PC-9 (cell line): Measurements from ENCODE around the gene CLMN. TPM values are rescaled to one million over a fixed set of nuclear protein-coding genes. Genes with fewer than 3 reads are reported as not detected.
"Not testable (repeated sequence)": the region's sequence is repeated elsewhere in the genome, so short reads cannot be mapped to it uniquely, and the experiment has no call there.

Experiments used
- BruUV-seq: library from RNA; stranded (reverse); fragments of 400-500 nt; replicated peaks from 2 replicates; lab custom pipeline; 2021; lab: Mats Ljungman, UMichigan
- CTCF ChIA-PET: fragments of 300-600 bp; sonication (Branson Sonifier 250); formaldehyde crosslinking; loops from one replicate; lab custom pipeline; 2022; ENCODE audit warnings: antibody characterized with exemption; lab: Charles Lee
- POLR2A ChIA-PET: fragments of 300-600 bp; sonication (Branson Sonifier 250); formaldehyde crosslinking; loops from one replicate; lab custom pipeline; 2022; ENCODE audit warnings: antibody characterized with exemption; ENCODE audit not compliant: unreplicated experiment; lab: Charles Lee
- DNase-seq, 2 experiments: peaks; one replicate each; pipeline versions ENCODE4 v3.0.0 to v3.0.0-alpha.2; 2015 to 2022; ENCODE audit warnings: mixed read lengths in 1 of 2
- H2AFZ ChIP-seq: fragments of 200-600 bp; sonication (generic); 2 replicates; pipeline ENCODE4 v1.8.1; 2017; ENCODE audit warnings: antibody characterized with exemption
- H3F3A ChIP-seq: fragments of 200-600 bp; sonication (generic); 2 replicates; pipeline ENCODE4 v1.8.1; 2017; ENCODE audit warnings: antibody characterized with exemption, mild to moderate bottlenecking, low read depth; ENCODE audit not compliant: insufficient read depth
- H3K27ac ChIP-seq: fragments of 200-600 bp; sonication (generic); 2 replicates; pipeline ENCODE4 v1.6.1; 2016; ENCODE audit warnings: mixed run types
- H3K27me3 ChIP-seq: fragments of 200-600 bp; sonication (generic); 2 replicates; pipeline ENCODE4 v1.6.1; 2016; ENCODE audit warnings: low read depth, mixed run types; ENCODE audit not compliant: insufficient read depth
- H3K36me3 ChIP-seq: fragments of 200-600 bp; sonication (generic); 2 replicates; pipeline ENCODE4 v1.6.1; 2016; ENCODE audit warnings: low read depth, mixed run types
- H3K4me1 ChIP-seq: fragments of 200-600 bp; sonication (generic); replicated peaks from 2 replicates; pipeline ENCODE4 v1.6.1; 2016; ENCODE audit warnings: mixed run types; ENCODE audit not compliant: insufficient read depth
- H3K4me2 ChIP-seq: fragments of 200-600 bp; sonication (generic); 2 replicates; pipeline ENCODE4 v1.6.1; 2017; ENCODE audit warnings: mixed run types
- H3K4me3 ChIP-seq: fragments of 200-600 bp; sonication (generic); 2 replicates; pipeline ENCODE4 v1.6.1; 2016; ENCODE audit warnings: mixed run types
- H3K79me2 ChIP-seq: fragments of 200-600 bp; sonication (generic); 2 replicates; pipeline ENCODE4 v1.6.1; 2017; ENCODE audit warnings: low read depth, mixed run types
- H3K9me2 ChIP-seq: fragments of 200-600 bp; sonication (generic); 2 replicates; pipeline ENCODE4 v1.8.1; 2017; ENCODE audit warnings: mild to moderate bottlenecking; ENCODE audit not compliant: insufficient read depth
- H3K9me3 ChIP-seq: fragments of 200-600 bp; sonication (generic); 2 replicates; pipeline ENCODE4 v1.8.1; 2016; ENCODE audit warnings: low read depth; ENCODE audit not compliant: insufficient read depth
- H4K20me1 ChIP-seq: fragments of 200-600 bp; sonication (generic); 2 replicates; pipeline ENCODE4 v1.8.1; 2017; ENCODE audit not compliant: insufficient read depth
- EZH2 ChIP-seq: fragments of 200-600 bp; sonication (generic); IDR thresholded peaks from 2 replicates; pipeline ENCODE4 v1.8.0; 2017; ENCODE audit warnings: antibody characterized with exemption, low read depth
- intact Hi-C: fragments of 100-400 bp; cut with micrococcal nuclease; formaldehyde crosslinking; loops from one replicate; pipeline ENCODE4 v1.10.0; 2022; ENCODE audit not compliant: unreplicated experiment
- total RNA-seq: library from RNA; stranded (reverse); gene quantifications from 2 replicates; pipeline ENCODE4 v1.2.3, GENCODE V29; 2021
- TF ChIP-seq, protein P1 (sequence below): fragments of 200-600 bp; sonication (generic); conservative IDR thresholded peaks from 2 replicates; pipeline ENCODE4 v1.6.1; 2017; ENCODE audit warnings: mixed run types, antibody characterized with exemption, mild to moderate bottlenecking, moderate library complexity

Gene CLMN
- total RNA-seq, 1 experiment from 2014 or later, result 15.8 TPM

DNA sequence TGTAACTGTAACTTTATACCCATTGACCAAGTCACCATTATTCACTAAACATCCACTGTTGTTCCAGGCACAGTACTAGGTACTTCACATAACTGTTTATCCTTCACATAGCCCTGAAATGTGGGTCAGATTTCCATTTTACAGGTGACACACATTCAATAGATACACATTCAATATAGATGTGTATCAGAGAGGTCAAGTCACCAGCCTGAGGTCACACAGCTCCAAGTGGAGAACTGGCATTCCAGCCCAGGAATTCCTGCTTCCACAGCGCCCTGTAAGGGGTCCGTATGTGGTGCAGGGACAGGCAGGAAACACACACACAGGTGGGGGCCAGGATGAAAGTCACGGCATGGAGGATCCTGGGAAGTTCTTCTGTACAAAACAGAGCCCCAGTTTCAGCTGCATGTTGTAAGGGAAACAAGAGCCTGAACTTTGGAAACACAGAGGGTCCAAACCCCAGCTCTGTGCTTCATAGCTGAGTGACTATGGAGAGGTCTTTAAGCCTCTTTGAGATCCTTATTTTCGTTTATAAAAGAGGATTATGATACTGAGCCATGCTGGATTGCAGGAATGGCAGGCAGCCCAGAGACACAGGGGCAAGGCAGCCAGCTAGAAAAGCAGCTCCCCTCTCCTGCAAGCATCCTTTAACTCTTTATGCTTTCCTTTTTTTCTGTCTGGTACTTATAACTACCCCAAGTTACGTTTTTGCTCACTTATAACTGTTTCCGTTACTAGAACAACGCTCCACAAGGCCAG is 112.1 kb downstream of the CLMN start:
- Histone ChIP-seq H3K27me3 (no peaks in the 10 kb centered on the region), H3K4me1 (no peaks in the 10 kb centered on the region), H2AFZ (no peak overlapping the region), H3K27ac (no peak overlapping the region), H4K20me1 (no peaks in the 10 kb centered on the region), H3K4me2 (no peak overlapping the region), H3K9me2 (no peaks in the 10 kb centered on the region), H3K4me3 (no peak overlapping the region), H3K79me2 (no peaks in the 10 kb centered on the region), H3K36me3 (no peaks in the 10 kb centered on the region), H3K9me3 (no peaks in the 10 kb centered on the region), H3F3A (no peaks in the 10 kb centered on the region)
- POLR2A ChIA-PET, result no interaction called here
- TF ChIP-seq, protein P1, sequence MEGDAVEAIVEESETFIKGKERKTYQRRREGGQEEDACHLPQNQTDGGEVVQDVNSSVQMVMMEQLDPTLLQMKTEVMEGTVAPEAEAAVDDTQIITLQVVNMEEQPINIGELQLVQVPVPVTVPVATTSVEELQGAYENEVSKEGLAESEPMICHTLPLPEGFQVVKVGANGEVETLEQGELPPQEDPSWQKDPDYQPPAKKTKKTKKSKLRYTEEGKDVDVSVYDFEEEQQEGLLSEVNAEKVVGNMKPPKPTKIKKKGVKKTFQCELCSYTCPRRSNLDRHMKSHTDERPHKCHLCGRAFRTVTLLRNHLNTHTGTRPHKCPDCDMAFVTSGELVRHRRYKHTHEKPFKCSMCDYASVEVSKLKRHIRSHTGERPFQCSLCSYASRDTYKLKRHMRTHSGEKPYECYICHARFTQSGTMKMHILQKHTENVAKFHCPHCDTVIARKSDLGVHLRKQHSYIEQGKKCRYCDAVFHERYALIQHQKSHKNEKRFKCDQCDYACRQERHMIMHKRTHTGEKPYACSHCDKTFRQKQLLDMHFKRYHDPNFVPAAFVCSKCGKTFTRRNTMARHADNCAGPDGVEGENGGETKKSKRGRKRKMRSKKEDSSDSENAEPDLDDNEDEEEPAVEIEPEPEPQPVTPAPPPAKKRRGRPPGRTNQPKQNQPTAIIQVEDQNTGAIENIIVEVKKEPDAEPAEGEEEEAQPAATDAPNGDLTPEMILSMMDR, result no peak
- TF ChIP-seq EZH2, result no peak
- intact Hi-C loops, result no loop called here
- no TSS peak for BruUV-seq
- CTCF ChIA-PET, result no interaction called here
- DNase-seq, result no peak

DNA sequence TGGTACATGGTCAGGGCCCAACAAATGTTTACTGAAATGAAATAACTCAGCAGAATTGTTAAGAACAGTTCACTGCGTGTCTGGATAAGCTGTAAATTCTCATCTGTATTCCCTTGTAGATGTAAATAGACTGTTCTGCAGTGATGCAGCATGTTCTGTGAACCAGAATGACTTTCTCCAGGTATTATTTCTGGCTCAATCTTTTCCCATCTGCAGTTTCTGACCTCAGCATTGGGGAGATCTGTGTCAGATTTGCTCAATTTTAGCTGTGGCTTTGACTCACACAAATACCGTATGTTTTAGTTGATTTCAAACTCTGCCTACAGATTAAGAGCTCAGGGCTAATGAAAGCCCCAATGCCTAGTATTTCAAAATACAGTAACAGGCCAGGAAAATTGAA is 113.2 kb downstream of the CLMN start:
- Histone ChIP-seq H3K27me3 (no peaks in the 10 kb centered on the region), H3K36me3 (no peaks in the 10 kb centered on the region), H3K4me3 (no peak overlapping the region), H3K4me2 (no peak overlapping the region), H4K20me1 (no peaks in the 10 kb centered on the region), H3K4me1 (no peaks in the 10 kb centered on the region), H3K79me2 (no peaks in the 10 kb centered on the region), H3K9me3 (no peaks in the 10 kb centered on the region), H2AFZ (no peak overlapping the region), H3K9me2 (no peaks in the 10 kb centered on the region), H3K27ac (no peak overlapping the region), H3F3A (no peaks in the 10 kb centered on the region)
- ChIA-PET POLR2A (no interaction called here), CTCF (no interaction called here)
- no TSS peak for BruUV-seq
- intact Hi-C loops, result no loop called here
- TF ChIP-seq EZH2, result no peak
- TF ChIP-seq, protein P1, result no peak
- no peak for DNase-seq

DNA sequence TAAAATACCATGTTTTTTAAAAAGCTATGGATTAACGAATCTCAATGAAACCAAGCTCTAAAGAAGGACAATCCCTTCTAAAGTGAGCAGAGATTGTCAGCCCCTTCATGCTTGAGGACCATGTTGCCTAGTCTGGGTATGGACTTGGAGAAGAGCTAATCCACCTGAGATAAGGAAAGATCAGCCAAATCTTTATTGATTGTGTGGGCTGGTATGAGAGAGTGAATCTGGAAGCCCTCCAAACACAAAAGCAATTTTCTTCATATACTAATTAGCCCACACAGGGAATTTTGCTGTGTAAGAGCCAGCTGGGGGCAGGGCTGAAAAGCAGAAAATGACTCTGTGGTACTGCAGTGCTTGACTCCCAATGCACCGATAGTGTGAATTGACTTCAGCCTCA is 115.0 kb downstream of the CLMN start:
- Histone ChIP-seq H3K4me1 (no peaks in the 10 kb centered on the region), H3K79me2 (no peaks in the 10 kb centered on the region), H3K27ac (no peak overlapping the region), H3K36me3 (no peaks in the 10 kb centered on the region), H4K20me1 (no peaks in the 10 kb centered on the region), H3K4me3 (no peak overlapping the region), H2AFZ (no peak overlapping the region), H3K4me2 (no peak overlapping the region), H3K27me3 (no peaks in the 10 kb centered on the region), H3F3A (no peaks in the 10 kb centered on the region), H3K9me3 (no peaks in the 10 kb centered on the region), H3K9me2 (no peaks in the 10 kb centered on the region)
- no peak for DNase-seq
- intact Hi-C loops, result no loop called here
- CTCF ChIA-PET, result no interaction called here
- POLR2A ChIA-PET, result no interaction called here
- BruUV-seq, result no TSS peak
- TF ChIP-seq EZH2, result no peak
- TF ChIP-seq, protein P1, result no peak

DNA sequence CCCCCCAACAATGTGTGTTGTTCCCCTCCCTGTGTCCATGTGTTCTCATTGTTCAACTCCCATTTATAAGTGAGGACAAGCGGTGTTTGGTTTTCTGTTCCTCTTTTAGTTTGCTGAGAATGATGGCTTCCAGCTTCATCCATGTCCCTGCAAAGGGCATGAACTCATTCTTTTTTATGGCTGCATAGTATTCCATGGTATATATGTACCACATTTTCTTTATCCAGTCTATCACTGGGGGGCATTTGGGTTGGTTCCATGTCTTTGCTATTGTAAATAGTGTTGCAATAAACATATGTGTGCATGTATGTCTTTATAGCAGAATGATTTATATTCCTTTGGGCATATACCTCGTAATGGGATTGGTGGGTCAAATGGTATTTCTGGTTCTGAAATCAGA is 118.0 kb downstream of the CLMN start:
- H4K20me1 ChIP-seq, H3K9me3 ChIP-seq, H3K27me3 ChIP-seq, H3K4me2 ChIP-seq, H2AFZ ChIP-seq, H3K4me3 ChIP-seq, CTCF ChIA-PET, DNase-seq, H3K9me2 ChIP-seq, H3F3A ChIP-seq, BruUV-seq, H3K36me3 ChIP-seq, H3K79me2 ChIP-seq, POLR2A ChIA-PET, intact Hi-C loops, H3K27ac ChIP-seq: not testable (repeated sequence)
- peaks cover 16% of the 10 kb centered on the region for H3K4me1 ChIP-seq
